K562 (cell line): Measurements from ENCODE around the gene SNAP23. TPM values are rescaled to one million over a fixed set of nuclear protein-coding genes. Genes with fewer than 3 reads are reported as not detected.
A peak's percentile ranks its signal among the peaks of the same experiment; 100 is the strongest.

Source experiments
- ARID1B ChIP-seq: fragments of 450-650 bp; IDR thresholded peaks from 2 replicates; pipeline ENCODE4 v1.6.1; 2016; ENCODE audit warnings: antibody characterized with exemption, mild to moderate bottlenecking, inconsistent platforms
- CREB3 ChIP-seq: fragments of 450-650 bp; conservative IDR thresholded peaks from 2 replicates; pipeline ENCODE4 v1.6.1; 2016; ENCODE audit warnings: missing genetic modification characterization, low read depth, mild to moderate bottlenecking, missing compliant biosample characterization, moderate library complexity
- IFI16 ChIP-seq: fragments of 250-450 bp; sonication (Bioruptor Pico); IDR thresholded peaks from 2 replicates; pipeline ENCODE4 v2.1.2; 2022; ENCODE audit warnings: mild to moderate bottlenecking, inconsistent platforms
- KLF6 ChIP-seq: fragments of 250-450 bp; sonication (Bioruptor Pico); IDR thresholded peaks from 2 replicates; pipeline ENCODE4 v1.4.0; 2020; ENCODE audit warnings: mild to moderate bottlenecking, moderate library complexity, borderline replicate concordance
- MAX ChIP-seq: sonication (generic); formaldehyde crosslinking; IDR thresholded peaks from 2 replicates; pipeline ENCODE4 v1.9.0; 2022; ENCODE audit warnings: mild to moderate bottlenecking, missing genetic modification reagents
- MCM2 ChIP-seq: fragments of 450-650 bp; IDR thresholded peaks from 2 replicates; pipeline ENCODE4 v1.6.1; 2017; ENCODE audit warnings: low read depth, mild to moderate bottlenecking
- MTA3 ChIP-seq: fragments of 450-650 bp; formaldehyde crosslinking; IDR thresholded peaks from 2 replicates; pipeline ENCODE4 v1.6.1; 2017; ENCODE audit warnings: mild to moderate bottlenecking, borderline replicate concordance
- PKNOX1 ChIP-seq: fragments of 450-650 bp; IDR thresholded peaks from 2 replicates; pipeline ENCODE4 v1.6.1; 2016
- SLC30A9 ChIP-seq: fragments of 250-450 bp; sonication (Bioruptor Pico); IDR thresholded peaks from 2 replicates; pipeline ENCODE4 v1.8.0; 2022; ENCODE audit warnings: mild to moderate bottlenecking, moderate library complexity
- polyA plus RNA-seq, 8 experiments: library from polyadenylated mRNA; depleted of rRNA in 4 of 8; stranded (reverse) in 5 of 8; unstranded in 3 of 8; fragments of >200 nt; fragmentation: Nextera tagmentation in 2 of 8; fragmentation: Illumina TruSeq in 1 of 8; extraction: Ambion mirVana in 2 of 8; extraction: Trizol in 1 of 8; gene quantifications; 2 replicates each; pipeline versions ENCODE4 v1.2.1 to v1.2.3, GENCODE V29; 2011 to 2014; ENCODE audit warnings: inconsistent platforms in 1 of 8, missing spikeins in 1 of 8
- total RNA-seq, 7 experiments: library from RNA; depleted of rRNA in 6 of 7; stranded (reverse); fragments of >200 nt in 6 of 7; fragmentation: Illumina TruSeq in 2 of 7; extraction: Trizol in 2 of 7; gene quantifications; 2 replicates each; pipeline versions ENCODE4 v1.2.1 to v1.2.3, GENCODE V29; 2011 to 2021; ENCODE audit warnings: low replicate concordance in 1 of 7

SNAP23 gene
- total and polyA plus RNA-seq, 9 of the 15 experiments (the other 6 are each of a cell fraction or from before 2014, with no cell fraction given) = 78.9 to 168 (median 117) TPM

GRCh38 chr15:42575188-42576039 lies 80.0 kb downstream of the SNAP23 start, which contains the start of gene STARD9 (continued):
- TF ChIP-seq MAX (CRISPR knock-in tag) (peak; percentile 100), SLC30A9 (no peak), IFI16 (CRISPR knock-in tag) (no peak), ARID1B (no peak), MTA3 (peak; percentile 96), PKNOX1 (peak; percentile 14; the same call in 1 of the 2 replicates), KLF6 (CRISPR knock-in tag) (no peak), CREB3 (tag) (no peak), MCM2 (no peak)
